ENCODE results near the gene SUSD5. TPM values are rescaled to one million over a fixed set of nuclear protein-coding genes. Genes with fewer than 3 reads are reported as not detected.
A peak's percentile ranks its signal among the peaks of the same experiment; 100 is the strongest.

Gene SUSD5
- total RNA-seq, 1 donor from 2014 or later, result 1.1 TPM

- Histone ChIP-seq H3K27me3 (no peaks in the 10 kb centered on the region), H3K4me3 (no peak overlapping the region), H3K9me3 (no peaks in the 10 kb centered on the region), H3K27ac (no peak overlapping the region), H3K4me1 (peaks cover 14% of the 10 kb centered on the region), H3K36me3 (no peaks in the 10 kb centered on the region)
- ATAC-seq (peak; percentile 72), DNase-seq (peak; percentile 72)
- intact Hi-C loops (cut with DNase I), result no loop called here
- no peak for TF ChIP-seq CTCF (IDR thresholded peaks at IDR 0.05)
Observed at GRCh38 chr3:33149342-33149741, 69.3 kb downstream of the SUSD5 start.

- TF ChIP-seq CTCF (IDR thresholded peaks at IDR 0.05), result peak; percentile 10
- Histone ChIP-seq H3K4me3 (no peak overlapping the region), H3K4me1 (peaks cover 14% of the 10 kb centered on the region), H3K27me3 (no peaks in the 10 kb centered on the region), H3K36me3 (peaks cover 16% of the 10 kb centered on the region), H3K27ac (no peak overlapping the region), H3K9me3 (no peaks in the 10 kb centered on the region)
- intact Hi-C loops (cut with DNase I), result no loop called here
- DNase-seq, result no peak
- no peak for ATAC-seq
Observed at GRCh38 chr3:33146791-33147445, 71.7 kb downstream of the SUSD5 start.

- intact Hi-C loops (cut with DNase I), result no loop called here
- TF ChIP-seq CTCF (IDR thresholded peaks at IDR 0.05), result no peak
- Histone ChIP-seq H3K9me3 (no peaks in the 10 kb centered on the region), H3K27me3 (no peaks in the 10 kb centered on the region), H3K36me3 (peaks cover 19% of the 10 kb centered on the region), H3K27ac (no peak overlapping the region), H3K4me1 (peaks cover 14% of the 10 kb centered on the region), H3K4me3 (no peak overlapping the region)
- no peak for DNase-seq
- no peak for ATAC-seq
Observed at GRCh38 chr3:33145901-33146580, 72.6 kb downstream of the SUSD5 start.

GRCh38 chr3:33145221-33145900 lies 73.2 kb downstream of the SUSD5 start:
- Histone ChIP-seq H3K9me3 (no peaks in the 10 kb centered on the region), H3K36me3 (peaks cover 24% of the 10 kb centered on the region), H3K4me1 (peaks cover 14% of the 10 kb centered on the region), H3K27ac (no peak overlapping the region), H3K27me3 (no peaks in the 10 kb centered on the region), H3K4me3 (no peak overlapping the region)
- peak; percentile 63 for ATAC-seq
- intact Hi-C loops (cut with DNase I), result no loop called here
- no peak for TF ChIP-seq CTCF (IDR thresholded peaks at IDR 0.05)
- no peak for DNase-seq

GRCh38 chr3:33144433-33144832 lies 74.2 kb downstream of the SUSD5 start:
- Histone ChIP-seq H3K9me3 (no peaks in the 10 kb centered on the region), H3K4me1 (peaks cover 14% of the 10 kb centered on the region), H3K27me3 (no peaks in the 10 kb centered on the region), H3K27ac (no peak overlapping the region), H3K36me3 (peaks cover 24% of the 10 kb centered on the region), H3K4me3 (no peak overlapping the region)
- ATAC-seq, result no peak
- intact Hi-C loops (cut with DNase I), result no loop called here
- no peak for DNase-seq
- peak; percentile 32 for TF ChIP-seq CTCF (IDR thresholded peaks at IDR 0.05)

All from upper lobe of right lung (tissue), 1 donor.